GM12878 (cell line): ENCODE data around the gene PUS10. TPM values are rescaled to one million over a fixed set of nuclear protein-coding genes. Genes with fewer than 3 reads are reported as not detected.
A peak's percentile ranks its signal among the peaks of the same experiment; 100 is the strongest.

ENCODE experiments used
- ATAC-seq: fragments of 200-7000 bp; cut with Tn5 transposase; 3 replicates; pipeline ENCODE4 v1.9.1; 2020; ENCODE audit warnings: mild to moderate bottlenecking, moderate library complexity
- BruUV-seq: library from RNA; stranded (reverse); fragments of 400-500 nt; replicated peaks from 2 replicates; lab custom pipeline; 2021; lab: Mats Ljungman, UMichigan
- CTCF ChIA-PET: fragments of 300-600 bp; sonication (Branson Sonifier 250); formaldehyde crosslinking; extraction: SDS; loops from one replicate; lab custom pipeline; 2021; ENCODE audit warnings: inconsistent platforms; lab: Yijun Ruan, JAX
- POLR2A ChIA-PET: fragments of 350-600 bp; formaldehyde crosslinking; extraction: SDS; loops from one replicate; lab custom pipeline; 2021; ENCODE audit warnings: inconsistent platforms; lab: Charles Lee
- RAD21 ChIA-PET: fragments of 300-600 bp; sonication (Branson Sonifier 250); formaldehyde crosslinking; loops from one replicate; lab custom pipeline; 2023; ENCODE audit warnings: antibody characterized with exemption; ENCODE audit not compliant: unreplicated experiment; lab: Charles Lee
- SMC1A ChIA-PET: fragments of 300-600 bp; sonication (Branson Sonifier 250); formaldehyde crosslinking; loops from one replicate; lab custom pipeline; 2023; ENCODE audit not compliant: unreplicated experiment, uncharacterized antibody; lab: Charles Lee
- DNase-seq: peaks from one replicate; pipeline ENCODE4 v3.0.0-alpha.2; 2011; ENCODE audit warnings: low read depth, low spot score
- FAIRE-seq: peaks from 3 replicates; lab custom pipeline; 2011; peaks lifted over from hg19 to GRCh38; lab: Jason Lieb, UNC
- H2AFZ ChIP-seq: 2 replicates; pipeline ENCODE4 v1.6.0; 2011; ENCODE audit warnings: low read depth, low read length, control low read depth; ENCODE audit not compliant: control insufficient read depth
- H3K27ac ChIP-seq: 2 replicates; pipeline ENCODE4 v1.5.1; 2011; ENCODE audit warnings: control low read depth; ENCODE audit not compliant: control insufficient read depth, insufficient read depth
- H3K27me3 ChIP-seq, 2 experiments: replicated peaks in 1 of 2; 2 replicates each; pipeline versions ENCODE4 v1.6.0 to v1.6.1; 2011; ENCODE audit warnings: low read length in 1 of 2; ENCODE audit not compliant: control insufficient read depth in 2 of 2, insufficient read depth in 2 of 2
- H3K36me3 ChIP-seq, 2 experiments: 2 replicates each; pipeline ENCODE4 v1.5.1; 2011; ENCODE audit warnings: low read length in 1 of 2; ENCODE audit not compliant: control insufficient read depth in 2 of 2, insufficient read depth in 2 of 2
- H3K4me1 ChIP-seq: 2 replicates; pipeline ENCODE4 v1.6.1; 2011; ENCODE audit warnings: mild to moderate bottlenecking, low read length, moderate library complexity, mixed read lengths; ENCODE audit not compliant: control insufficient read depth, insufficient read depth
- H3K4me2 ChIP-seq: 2 replicates; pipeline ENCODE4 v1.6.0; 2011; ENCODE audit warnings: control low read depth; ENCODE audit not compliant: control insufficient read depth, insufficient read depth
- H3K4me3 ChIP-seq: fragments of 200-600 bp; sonication (generic); 2 replicates; pipeline ENCODE4 v1.5.1; 2016
- H3K79me2 ChIP-seq: 2 replicates; pipeline ENCODE4 v1.6.0; 2011; ENCODE audit warnings: low read length; ENCODE audit not compliant: control insufficient read depth, insufficient read depth
- H3K9ac ChIP-seq: 2 replicates; pipeline ENCODE4 v1.8.0; 2011; ENCODE audit warnings: low read length, control low read depth, mixed read lengths; ENCODE audit not compliant: control insufficient read depth, insufficient read depth
- H3K9me3 ChIP-seq: replicated peaks from 3 replicates; pipeline ENCODE4 v1.5.1; 2011; ENCODE audit warnings: mild to moderate bottlenecking, low read length; ENCODE audit not compliant: control insufficient read depth, insufficient read depth
- H4K20me1 ChIP-seq: 2 replicates; pipeline ENCODE4 v1.6.0; 2011; ENCODE audit not compliant: control insufficient read depth, insufficient read depth
- ETV6 ChIP-seq, 2 experiments: fragments of 450-650 bp in 1 of 2; IDR thresholded peaks in 1 of 2; conservative IDR thresholded peaks in 1 of 2; 2 replicates each; pipeline ENCODE4 v1.6.1; 2014; ENCODE audit warnings: antibody characterized with exemption in 1 of 2, borderline replicate concordance in 1 of 2, low read depth in 1 of 2, mild to moderate bottlenecking in 1 of 2, moderate library complexity in 1 of 2
- GABPA ChIP-seq: IDR thresholded peaks from 2 replicates; pipeline ENCODE4 v1.6.1; 2014; ENCODE audit warnings: antibody characterized with exemption, low read depth, mild to moderate bottlenecking, inconsistent platforms
- MEF2A ChIP-seq: IDR thresholded peaks from 2 replicates; pipeline ENCODE4 v1.6.1; 2011; ENCODE audit warnings: low read depth, mild to moderate bottlenecking, low read length, moderate library complexity; ENCODE audit not compliant: insufficient read depth
- MEF2B ChIP-seq: fragments of 450-650 bp; IDR thresholded peaks from 2 replicates; pipeline ENCODE4 v1.6.1; 2018; ENCODE audit warnings: mild to moderate bottlenecking, moderate library complexity; ENCODE audit not compliant: partially characterized antibody, poor library complexity, severe bottlenecking
- MYC ChIP-seq: IDR thresholded peaks from 2 replicates; pipeline ENCODE4 v1.6.1; 2011; ENCODE audit warnings: mild to moderate bottlenecking, low read length, moderate library complexity, inconsistent platforms; ENCODE audit not compliant: insufficient read depth, insufficient replicate concordance, insufficient read length, severe bottlenecking
- RUNX3 ChIP-seq: IDR thresholded peaks from 2 replicates; pipeline ENCODE4 v1.6.1; 2012; ENCODE audit warnings: low read length, inconsistent platforms
- SMARCA5 ChIP-seq: fragments of 450-650 bp; IDR thresholded peaks from 2 replicates; pipeline ENCODE4 v1.6.1; 2017; ENCODE audit warnings: mild to moderate bottlenecking
- SRF ChIP-seq, 2 experiments: IDR thresholded peaks; 2 replicates each; pipeline ENCODE4 v1.6.1; 2011; ENCODE audit warnings: low read depth in 2 of 2, low read length in 2 of 2, mild to moderate bottlenecking in 1 of 2, moderate library complexity in 1 of 2
- YY1 ChIP-seq: IDR thresholded peaks from 2 replicates; pipeline ENCODE4 v1.6.1; 2011; ENCODE audit warnings: low read depth, mild to moderate bottlenecking, low read length
- WGBS: methylation state at CpG from one replicate; pipeline ENCODE4 v1.1.6; 2016; ENCODE audit warnings: low lambda C conversion rate; ENCODE audit not compliant: insufficient replicate concordance, insufficient coverage; ENCODE audit errors: missing lambda C conversion rate; 5-methylcytosine and 5-hydroxymethylcytosine counted together
- in situ Hi-C: fragments of 300-500 bp; cut with MboI; formaldehyde crosslinking; loops from 9 replicates; pipeline ENCODE4 v1.14.3; 2018; ENCODE audit warnings: mixed read lengths
- intact Hi-C: fragments of 100-400 bp; cut with micrococcal nuclease; formaldehyde crosslinking; loops from one replicate; pipeline ENCODE4 v1.14.2; 2022; ENCODE audit not compliant: unreplicated experiment
- polyA plus RNA-seq, 11 experiments: library from polyadenylated mRNA; depleted of rRNA in 4 of 11; unstranded in 6 of 11; stranded (reverse) in 5 of 11; fragments of >200 nt; fragmentation: Nextera tagmentation in 4 of 11; fragmentation: Illumina TruSeq in 1 of 11; extraction: Ambion mirVana in 4 of 11; extraction: Trizol in 1 of 11; gene quantifications; 1 replicate in 1 of 11; 2 replicates in 10 of 11; pipeline versions ENCODE4 v1.2.1 to v1.2.3, GENCODE V29; 2011 to 2016; ENCODE audit warnings: inconsistent platforms in 2 of 11, missing spikeins in 2 of 11, low read depth in 1 of 11
- total RNA-seq, 4 experiments: library from RNA; depleted of rRNA in 3 of 4; stranded (reverse); fragments of >200 nt in 3 of 4; fragmentation: Illumina TruSeq in 1 of 4; extraction: Trizol in 1 of 4; gene quantifications; 2 replicates each; pipeline versions ENCODE4 v1.2.1 to v1.2.3, GENCODE V29; 2013 to 2021
- TF ChIP-seq, protein P1 (sequence below): fragments of 450-650 bp; IDR thresholded peaks from 2 replicates; pipeline ENCODE4 v1.6.1; 2017; ENCODE audit warnings: borderline replicate concordance
- TF ChIP-seq, protein P2 (sequence below): fragments of 450-650 bp; IDR thresholded peaks from 2 replicates; pipeline ENCODE4 v1.6.1; 2017; ENCODE audit warnings: low read depth, mild to moderate bottlenecking, moderate library complexity
- TF ChIP-seq, protein P3 (sequence below): fragments of 150-350 bp; IDR thresholded peaks from 2 replicates; pipeline ENCODE4 v1.6.1; 2016; ENCODE audit warnings: low read depth, low read length

The PUS10 gene
- total and polyA plus RNA-seq, 10 of the 15 experiments (the other 5 are each of a cell fraction or from before 2014, with no cell fraction given): 9.1 to 17.0 (median 13.0) TPM

DNA sequence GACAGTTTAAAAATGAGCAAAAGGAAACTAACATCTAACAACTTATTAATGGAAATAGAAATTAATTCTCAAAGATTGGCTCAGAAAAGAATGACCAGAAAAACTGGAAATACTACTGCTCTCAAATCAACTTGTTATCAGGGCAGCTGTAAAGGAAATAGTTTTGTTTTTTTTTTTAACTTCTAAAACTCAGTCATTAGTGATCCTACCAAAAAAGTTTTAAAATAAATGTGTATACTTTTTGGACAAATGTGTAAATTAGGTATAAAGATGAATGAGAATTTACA, 52.6 kb downstream of the PUS10 start (continued):
- TF ChIP-seq, protein P1, sequence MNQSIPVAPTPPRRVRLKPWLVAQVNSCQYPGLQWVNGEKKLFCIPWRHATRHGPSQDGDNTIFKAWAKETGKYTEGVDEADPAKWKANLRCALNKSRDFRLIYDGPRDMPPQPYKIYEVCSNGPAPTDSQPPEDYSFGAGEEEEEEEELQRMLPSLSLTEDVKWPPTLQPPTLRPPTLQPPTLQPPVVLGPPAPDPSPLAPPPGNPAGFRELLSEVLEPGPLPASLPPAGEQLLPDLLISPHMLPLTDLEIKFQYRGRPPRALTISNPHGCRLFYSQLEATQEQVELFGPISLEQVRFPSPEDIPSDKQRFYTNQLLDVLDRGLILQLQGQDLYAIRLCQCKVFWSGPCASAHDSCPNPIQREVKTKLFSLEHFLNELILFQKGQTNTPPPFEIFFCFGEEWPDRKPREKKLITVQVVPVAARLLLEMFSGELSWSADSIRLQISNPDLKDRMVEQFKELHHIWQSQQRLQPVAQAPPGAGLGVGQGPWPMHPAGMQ: no peak
- TF ChIP-seq, protein P2, sequence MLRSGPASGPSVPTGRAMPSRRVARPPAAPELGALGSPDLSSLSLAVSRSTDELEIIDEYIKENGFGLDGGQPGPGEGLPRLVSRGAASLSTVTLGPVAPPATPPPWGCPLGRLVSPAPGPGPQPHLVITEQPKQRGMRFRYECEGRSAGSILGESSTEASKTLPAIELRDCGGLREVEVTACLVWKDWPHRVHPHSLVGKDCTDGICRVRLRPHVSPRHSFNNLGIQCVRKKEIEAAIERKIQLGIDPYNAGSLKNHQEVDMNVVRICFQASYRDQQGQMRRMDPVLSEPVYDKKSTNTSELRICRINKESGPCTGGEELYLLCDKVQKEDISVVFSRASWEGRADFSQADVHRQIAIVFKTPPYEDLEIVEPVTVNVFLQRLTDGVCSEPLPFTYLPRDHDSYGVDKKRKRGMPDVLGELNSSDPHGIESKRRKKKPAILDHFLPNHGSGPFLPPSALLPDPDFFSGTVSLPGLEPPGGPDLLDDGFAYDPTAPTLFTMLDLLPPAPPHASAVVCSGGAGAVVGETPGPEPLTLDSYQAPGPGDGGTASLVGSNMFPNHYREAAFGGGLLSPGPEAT: no peak
- no peak for TF ChIP-seq ETV6 (conservative IDR thresholded peaks at IDR 0.05 in 1 of 2, IDR thresholded peaks at IDR 0.05 in 1 of 2; ENCODE audit: borderline replicate concordance in 1 of 2, low read depth in 1 of 2)
- TF ChIP-seq, all 136 proteins: peak for 0

DNA sequence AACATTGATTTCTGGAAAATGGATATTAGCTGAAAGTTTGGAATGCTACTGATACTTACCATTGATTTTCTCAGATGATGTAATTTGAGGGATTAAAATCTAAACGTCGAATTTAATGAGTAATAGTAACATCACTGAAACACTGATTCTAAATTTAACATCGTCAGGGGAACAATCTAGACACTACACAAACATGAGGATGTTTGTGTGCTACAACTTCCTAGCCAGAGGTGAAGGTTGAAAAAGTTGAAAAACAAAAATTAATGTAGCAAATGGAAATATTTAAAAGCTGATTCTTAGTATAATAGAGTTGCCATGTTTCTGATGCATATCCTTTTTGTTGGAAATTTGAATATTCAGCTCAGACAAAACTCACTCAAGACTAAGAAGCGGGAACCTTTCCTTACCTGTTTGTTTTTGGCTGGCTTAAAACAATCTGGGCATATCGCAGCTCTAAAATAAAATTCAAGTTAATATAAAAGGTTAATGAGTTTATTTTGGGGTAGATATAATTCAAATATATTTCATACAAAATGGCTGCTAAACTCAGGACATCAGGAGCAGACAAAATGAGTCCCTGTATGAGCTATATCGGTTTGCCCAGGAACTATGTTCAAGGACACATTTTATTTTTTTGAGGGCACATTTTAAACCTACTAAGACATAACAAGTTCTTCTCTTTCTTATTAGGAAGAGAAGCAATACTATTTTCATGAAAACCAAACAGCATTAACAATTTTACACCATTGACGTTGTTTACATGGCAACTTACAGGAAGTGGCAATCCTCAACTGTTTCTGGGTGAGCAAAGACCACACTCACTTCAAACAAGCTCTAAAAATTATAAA, 53.2 kb downstream of the PUS10 start:
- H3K79me2 ChIP-seq: no peaks in the 10 kb centered on the region
- in situ Hi-C loops: no loop called here
- H3K9me3 ChIP-seq: no peaks in the 10 kb centered on the region; the same call in 2 of the 3 replicates
- ChIA-PET SMC1A (interaction anchor here (0.7 to 7.8 kb wide), 31 partner anchors 8 to 168 kb away, joined by 3 to 108 read pairs (median 4); partner anchors contain the start of gene REL), RAD21 (interaction anchor here (0.8 to 5.4 kb wide), 15 partner anchors 7 to 143 kb away, joined by 3 to 45 read pairs (median 8); partner anchors contain the start of gene REL), CTCF (interaction anchor here (0.6 to 1.8 kb wide), 10 partner anchors 11 to 160 kb away, joined by 4 to 7 read pairs (median 4); no protein-coding TSS in a partner anchor), POLR2A (interaction anchor here (0.6 to 4.9 kb wide), 8 partner anchors 10 to 159 kb away, joined by 3 to 44 read pairs (median 6); no protein-coding TSS in a partner anchor)
- no peaks in the 10 kb centered on the region for H3K27me3 ChIP-seq
- H3K36me3 ChIP-seq: peaks cover 0 to 7% of the 10 kb centered on the region in 2 experiments; a peak in 2 of 4 replicates
- peak overlapping the region; percentile 92 for H3K4me2 ChIP-seq
- peaks cover 27% of the 10 kb centered on the region for H3K4me1 ChIP-seq
- intact Hi-C loops: no loop called here
- DNase-seq (no peak), ATAC-seq (peak; percentile 40), FAIRE-seq (no peak)
- H4K20me1 ChIP-seq: no peaks in the 10 kb centered on the region
- peak overlapping the region; percentile 10; the same call in 1 of the 2 replicates for H2AFZ ChIP-seq
- BruUV-seq: no TSS peak
- H3K4me3 ChIP-seq: no peak overlapping the region
- H3K27ac ChIP-seq: peak overlapping the region; percentile 92
- H3K9ac ChIP-seq: no peak overlapping the region
- 78% methylated on average over 7 of the region's 7 CpGs for WGBS
- TF ChIP-seq MYC: no peak
- TF ChIP-seq GABPA: 0 out of 2 replicates have a peak, but pooled peaks have one; percentile 26
- TF ChIP-seq MEF2B: no peak
- no peak for TF ChIP-seq SRF (IDR thresholded peaks at IDR 0.05; ENCODE audit: low read depth in 2 of 2, low read length in 2 of 2)
- peak; percentile 86 for TF ChIP-seq YY1
- TF ChIP-seq, protein P3, sequence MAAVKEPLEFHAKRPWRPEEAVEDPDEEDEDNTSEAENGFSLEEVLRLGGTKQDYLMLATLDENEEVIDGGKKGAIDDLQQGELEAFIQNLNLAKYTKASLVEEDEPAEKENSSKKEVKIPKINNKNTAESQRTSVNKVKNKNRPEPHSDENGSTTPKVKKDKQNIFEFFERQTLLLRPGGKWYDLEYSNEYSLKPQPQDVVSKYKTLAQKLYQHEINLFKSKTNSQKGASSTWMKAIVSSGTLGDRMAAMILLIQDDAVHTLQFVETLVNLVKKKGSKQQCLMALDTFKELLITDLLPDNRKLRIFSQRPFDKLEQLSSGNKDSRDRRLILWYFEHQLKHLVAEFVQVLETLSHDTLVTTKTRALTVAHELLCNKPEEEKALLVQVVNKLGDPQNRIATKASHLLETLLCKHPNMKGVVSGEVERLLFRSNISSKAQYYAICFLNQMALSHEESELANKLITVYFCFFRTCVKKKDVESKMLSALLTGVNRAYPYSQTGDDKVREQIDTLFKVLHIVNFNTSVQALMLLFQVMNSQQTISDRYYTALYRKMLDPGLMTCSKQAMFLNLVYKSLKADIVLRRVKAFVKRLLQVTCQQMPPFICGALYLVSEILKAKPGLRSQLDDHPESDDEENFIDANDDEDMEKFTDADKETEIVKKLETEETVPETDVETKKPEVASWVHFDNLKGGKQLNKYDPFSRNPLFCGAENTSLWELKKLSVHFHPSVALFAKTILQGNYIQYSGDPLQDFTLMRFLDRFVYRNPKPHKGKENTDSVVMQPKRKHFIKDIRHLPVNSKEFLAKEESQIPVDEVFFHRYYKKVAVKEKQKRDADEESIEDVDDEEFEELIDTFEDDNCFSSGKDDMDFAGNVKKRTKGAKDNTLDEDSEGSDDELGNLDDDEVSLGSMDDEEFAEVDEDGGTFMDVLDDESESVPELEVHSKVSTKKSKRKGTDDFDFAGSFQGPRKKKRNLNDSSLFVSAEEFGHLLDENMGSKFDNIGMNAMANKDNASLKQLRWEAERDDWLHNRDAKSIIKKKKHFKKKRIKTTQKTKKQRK: no peak
- TF ChIP-seq MEF2A: 0 out of 2 replicates have a peak, but pooled peaks have one; percentile 16
- TF ChIP-seq SMARCA5: no peak
- peak; percentile 76 for TF ChIP-seq RUNX3
